ENCODE measurements around the gene TEAD2. TPM values are rescaled to one million over a fixed set of nuclear protein-coding genes. Genes with fewer than 3 reads are reported as not detected.

The TEAD2 gene
- total and polyA plus RNA-seq, 9 of the 15 experiments (the other 6 are each of a cell fraction or from before 2014, with no cell fraction given) = 1.6 to 27.0 (median 13.9) TPM

DNA sequence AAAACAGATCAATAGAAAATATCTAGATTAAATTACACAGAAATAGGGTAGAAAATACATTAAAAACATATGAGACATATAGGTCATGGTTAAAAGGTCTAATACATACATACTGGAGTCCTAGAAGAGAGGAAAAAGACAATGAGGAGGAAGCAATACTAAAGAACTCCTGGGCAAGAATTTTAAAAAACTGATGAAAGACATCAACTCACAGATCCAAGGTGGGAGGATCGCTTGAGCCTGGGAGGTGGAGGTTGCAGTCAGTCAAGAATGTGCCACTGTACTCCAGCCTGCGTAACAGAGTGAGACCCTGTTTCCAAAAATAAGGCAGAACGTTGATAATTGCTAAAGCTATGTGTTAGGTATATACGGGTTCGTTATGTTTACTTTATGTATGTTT, 20.4 kb upstream of the TEAD2 start (continued):
- TF ChIP-seq, protein P1, sequence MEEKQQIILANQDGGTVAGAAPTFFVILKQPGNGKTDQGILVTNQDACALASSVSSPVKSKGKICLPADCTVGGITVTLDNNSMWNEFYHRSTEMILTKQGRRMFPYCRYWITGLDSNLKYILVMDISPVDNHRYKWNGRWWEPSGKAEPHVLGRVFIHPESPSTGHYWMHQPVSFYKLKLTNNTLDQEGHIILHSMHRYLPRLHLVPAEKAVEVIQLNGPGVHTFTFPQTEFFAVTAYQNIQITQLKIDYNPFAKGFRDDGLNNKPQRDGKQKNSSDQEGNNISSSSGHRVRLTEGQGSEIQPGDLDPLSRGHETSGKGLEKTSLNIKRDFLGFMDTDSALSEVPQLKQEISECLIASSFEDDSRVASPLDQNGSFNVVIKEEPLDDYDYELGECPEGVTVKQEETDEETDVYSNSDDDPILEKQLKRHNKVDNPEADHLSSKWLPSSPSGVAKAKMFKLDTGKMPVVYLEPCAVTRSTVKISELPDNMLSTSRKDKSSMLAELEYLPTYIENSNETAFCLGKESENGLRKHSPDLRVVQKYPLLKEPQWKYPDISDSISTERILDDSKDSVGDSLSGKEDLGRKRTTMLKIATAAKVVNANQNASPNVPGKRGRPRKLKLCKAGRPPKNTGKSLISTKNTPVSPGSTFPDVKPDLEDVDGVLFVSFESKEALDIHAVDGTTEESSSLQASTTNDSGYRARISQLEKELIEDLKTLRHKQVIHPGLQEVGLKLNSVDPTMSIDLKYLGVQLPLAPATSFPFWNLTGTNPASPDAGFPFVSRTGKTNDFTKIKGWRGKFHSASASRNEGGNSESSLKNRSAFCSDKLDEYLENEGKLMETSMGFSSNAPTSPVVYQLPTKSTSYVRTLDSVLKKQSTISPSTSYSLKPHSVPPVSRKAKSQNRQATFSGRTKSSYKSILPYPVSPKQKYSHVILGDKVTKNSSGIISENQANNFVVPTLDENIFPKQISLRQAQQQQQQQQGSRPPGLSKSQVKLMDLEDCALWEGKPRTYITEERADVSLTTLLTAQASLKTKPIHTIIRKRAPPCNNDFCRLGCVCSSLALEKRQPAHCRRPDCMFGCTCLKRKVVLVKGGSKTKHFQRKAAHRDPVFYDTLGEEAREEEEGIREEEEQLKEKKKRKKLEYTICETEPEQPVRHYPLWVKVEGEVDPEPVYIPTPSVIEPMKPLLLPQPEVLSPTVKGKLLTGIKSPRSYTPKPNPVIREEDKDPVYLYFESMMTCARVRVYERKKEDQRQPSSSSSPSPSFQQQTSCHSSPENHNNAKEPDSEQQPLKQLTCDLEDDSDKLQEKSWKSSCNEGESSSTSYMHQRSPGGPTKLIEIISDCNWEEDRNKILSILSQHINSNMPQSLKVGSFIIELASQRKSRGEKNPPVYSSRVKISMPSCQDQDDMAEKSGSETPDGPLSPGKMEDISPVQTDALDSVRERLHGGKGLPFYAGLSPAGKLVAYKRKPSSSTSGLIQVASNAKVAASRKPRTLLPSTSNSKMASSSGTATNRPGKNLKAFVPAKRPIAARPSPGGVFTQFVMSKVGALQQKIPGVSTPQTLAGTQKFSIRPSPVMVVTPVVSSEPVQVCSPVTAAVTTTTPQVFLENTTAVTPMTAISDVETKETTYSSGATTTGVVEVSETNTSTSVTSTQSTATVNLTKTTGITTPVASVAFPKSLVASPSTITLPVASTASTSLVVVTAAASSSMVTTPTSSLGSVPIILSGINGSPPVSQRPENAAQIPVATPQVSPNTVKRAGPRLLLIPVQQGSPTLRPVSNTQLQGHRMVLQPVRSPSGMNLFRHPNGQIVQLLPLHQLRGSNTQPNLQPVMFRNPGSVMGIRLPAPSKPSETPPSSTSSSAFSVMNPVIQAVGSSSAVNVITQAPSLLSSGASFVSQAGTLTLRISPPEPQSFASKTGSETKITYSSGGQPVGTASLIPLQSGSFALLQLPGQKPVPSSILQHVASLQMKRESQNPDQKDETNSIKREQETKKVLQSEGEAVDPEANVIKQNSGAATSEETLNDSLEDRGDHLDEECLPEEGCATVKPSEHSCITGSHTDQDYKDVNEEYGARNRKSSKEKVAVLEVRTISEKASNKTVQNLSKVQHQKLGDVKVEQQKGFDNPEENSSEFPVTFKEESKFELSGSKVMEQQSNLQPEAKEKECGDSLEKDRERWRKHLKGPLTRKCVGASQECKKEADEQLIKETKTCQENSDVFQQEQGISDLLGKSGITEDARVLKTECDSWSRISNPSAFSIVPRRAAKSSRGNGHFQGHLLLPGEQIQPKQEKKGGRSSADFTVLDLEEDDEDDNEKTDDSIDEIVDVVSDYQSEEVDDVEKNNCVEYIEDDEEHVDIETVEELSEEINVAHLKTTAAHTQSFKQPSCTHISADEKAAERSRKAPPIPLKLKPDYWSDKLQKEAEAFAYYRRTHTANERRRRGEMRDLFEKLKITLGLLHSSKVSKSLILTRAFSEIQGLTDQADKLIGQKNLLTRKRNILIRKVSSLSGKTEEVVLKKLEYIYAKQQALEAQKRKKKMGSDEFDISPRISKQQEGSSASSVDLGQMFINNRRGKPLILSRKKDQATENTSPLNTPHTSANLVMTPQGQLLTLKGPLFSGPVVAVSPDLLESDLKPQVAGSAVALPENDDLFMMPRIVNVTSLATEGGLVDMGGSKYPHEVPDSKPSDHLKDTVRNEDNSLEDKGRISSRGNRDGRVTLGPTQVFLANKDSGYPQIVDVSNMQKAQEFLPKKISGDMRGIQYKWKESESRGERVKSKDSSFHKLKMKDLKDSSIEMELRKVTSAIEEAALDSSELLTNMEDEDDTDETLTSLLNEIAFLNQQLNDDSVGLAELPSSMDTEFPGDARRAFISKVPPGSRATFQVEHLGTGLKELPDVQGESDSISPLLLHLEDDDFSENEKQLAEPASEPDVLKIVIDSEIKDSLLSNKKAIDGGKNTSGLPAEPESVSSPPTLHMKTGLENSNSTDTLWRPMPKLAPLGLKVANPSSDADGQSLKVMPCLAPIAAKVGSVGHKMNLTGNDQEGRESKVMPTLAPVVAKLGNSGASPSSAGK (IDR thresholded peaks at IDR 0.05) = no peak
- TF ChIP-seq PPARD (CRISPR knock-in tag; IDR thresholded peaks at IDR 0.05) (no peak), TAF9B (IDR thresholded peaks at IDR 0.05; ENCODE audit: partially characterized antibody) (no peak)

All from K562 (cell line).